ENCODE results near the gene TMEM178B.
"Not testable (repeated sequence)": the region's sequence is repeated elsewhere in the genome, so short reads cannot be mapped to it uniquely, and the experiment has no call there.

The TMEM178B gene

DNA sequence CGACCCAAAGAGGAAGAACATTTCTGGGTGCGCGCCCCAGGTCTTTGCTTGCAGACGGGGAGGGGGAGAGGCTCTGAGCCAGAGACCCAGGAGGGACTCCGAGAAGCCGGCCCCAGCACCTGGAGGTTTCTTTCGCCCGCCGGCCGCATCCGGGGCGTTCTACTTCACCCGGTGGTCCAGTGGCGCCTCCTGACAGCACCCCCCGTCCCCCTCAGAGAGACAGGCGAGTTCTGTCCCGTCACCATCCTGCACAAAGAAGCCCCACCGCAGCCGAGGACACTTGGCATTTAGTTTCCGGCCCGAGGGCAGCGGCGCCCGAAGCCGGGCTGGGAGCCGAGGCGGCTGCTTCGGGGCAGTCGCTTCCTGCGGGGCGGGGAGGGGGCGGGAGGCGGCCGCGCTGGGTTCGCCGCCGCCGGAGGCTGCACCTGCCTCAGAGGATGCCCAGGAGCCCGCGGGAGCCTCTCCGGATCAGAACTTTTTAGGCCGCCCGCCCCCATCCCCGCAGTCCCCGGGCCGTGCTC, at the start of gene TMEM178B:
TSS of gene TMEM178B (plus strand) at position 424 of the 521 bp plus-strand sequence.
- H3K4me3 ChIP-seq (ENCODE audit: low read depth, low read length) = peak within 1 kb of the TSS; percentile 41
- peak; percentile 24 for DNase-seq (ENCODE audit: low read depth)

DNA sequence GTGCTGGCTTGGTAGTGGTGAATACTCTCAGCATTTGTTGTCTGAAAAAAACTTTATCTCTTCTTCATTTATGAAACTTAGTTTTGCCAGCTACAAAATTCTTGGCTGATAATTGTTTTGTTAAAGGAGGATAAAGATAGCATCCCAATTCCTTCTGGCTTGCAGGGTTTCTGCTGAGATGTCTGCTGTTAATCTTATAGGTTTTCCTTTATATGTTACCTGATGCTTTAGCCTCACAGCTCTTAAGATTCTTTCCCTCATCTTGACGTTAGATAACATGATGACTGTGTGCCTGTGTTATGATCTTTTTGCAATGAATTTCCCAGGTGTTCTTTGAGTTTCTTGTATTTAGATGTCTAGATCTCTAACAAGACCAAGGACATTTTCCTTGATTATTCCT, 49.2 kb upstream of the TMEM178B start:
- DNase-seq (ENCODE audit: low read depth) = no peak
- TF ChIP-seq, protein P1, sequence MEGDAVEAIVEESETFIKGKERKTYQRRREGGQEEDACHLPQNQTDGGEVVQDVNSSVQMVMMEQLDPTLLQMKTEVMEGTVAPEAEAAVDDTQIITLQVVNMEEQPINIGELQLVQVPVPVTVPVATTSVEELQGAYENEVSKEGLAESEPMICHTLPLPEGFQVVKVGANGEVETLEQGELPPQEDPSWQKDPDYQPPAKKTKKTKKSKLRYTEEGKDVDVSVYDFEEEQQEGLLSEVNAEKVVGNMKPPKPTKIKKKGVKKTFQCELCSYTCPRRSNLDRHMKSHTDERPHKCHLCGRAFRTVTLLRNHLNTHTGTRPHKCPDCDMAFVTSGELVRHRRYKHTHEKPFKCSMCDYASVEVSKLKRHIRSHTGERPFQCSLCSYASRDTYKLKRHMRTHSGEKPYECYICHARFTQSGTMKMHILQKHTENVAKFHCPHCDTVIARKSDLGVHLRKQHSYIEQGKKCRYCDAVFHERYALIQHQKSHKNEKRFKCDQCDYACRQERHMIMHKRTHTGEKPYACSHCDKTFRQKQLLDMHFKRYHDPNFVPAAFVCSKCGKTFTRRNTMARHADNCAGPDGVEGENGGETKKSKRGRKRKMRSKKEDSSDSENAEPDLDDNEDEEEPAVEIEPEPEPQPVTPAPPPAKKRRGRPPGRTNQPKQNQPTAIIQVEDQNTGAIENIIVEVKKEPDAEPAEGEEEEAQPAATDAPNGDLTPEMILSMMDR (IDR thresholded peaks at IDR 0.05; ENCODE audit: insufficient read depth, low read depth, low read length, missing control alignments) = no peak
- no peak overlapping the region for H3K4me3 ChIP-seq (ENCODE audit: low read depth, low read length)

More for the DNA sequence above, at the start of gene TMEM178B:
- TF ChIP-seq, protein P1 (IDR thresholded peaks at IDR 0.05; ENCODE audit: insufficient read depth, low read depth, low read length, missing control alignments) = no peak

DNA sequence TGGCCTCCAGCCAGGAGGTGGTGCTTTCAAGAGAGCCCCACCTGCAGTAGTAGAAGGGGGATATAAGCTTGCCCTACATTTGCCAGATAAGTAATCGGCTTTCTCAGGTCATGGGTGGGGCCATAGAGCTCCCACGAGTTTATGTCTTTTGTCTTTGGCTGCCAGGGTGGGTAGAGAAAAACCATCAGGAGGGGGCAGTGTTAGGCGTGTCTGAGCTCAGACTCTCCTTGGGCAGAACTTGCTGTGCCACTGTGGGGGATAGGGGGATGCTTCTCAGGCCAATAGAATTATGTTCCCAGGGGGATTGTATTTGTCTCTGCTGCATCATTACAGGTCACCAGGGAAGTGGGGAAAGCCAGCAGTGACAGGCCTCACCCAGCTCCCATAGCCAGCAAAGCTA, 46.8 kb upstream of the TMEM178B start:
- H3K4me3 ChIP-seq (ENCODE audit: low read depth, low read length) = no peak overlapping the region
- DNase-seq (ENCODE audit: low read depth) = no peak
- TF ChIP-seq, protein P1 (IDR thresholded peaks at IDR 0.05; ENCODE audit: insufficient read depth, low read depth, low read length, missing control alignments) = no peak

DNA sequence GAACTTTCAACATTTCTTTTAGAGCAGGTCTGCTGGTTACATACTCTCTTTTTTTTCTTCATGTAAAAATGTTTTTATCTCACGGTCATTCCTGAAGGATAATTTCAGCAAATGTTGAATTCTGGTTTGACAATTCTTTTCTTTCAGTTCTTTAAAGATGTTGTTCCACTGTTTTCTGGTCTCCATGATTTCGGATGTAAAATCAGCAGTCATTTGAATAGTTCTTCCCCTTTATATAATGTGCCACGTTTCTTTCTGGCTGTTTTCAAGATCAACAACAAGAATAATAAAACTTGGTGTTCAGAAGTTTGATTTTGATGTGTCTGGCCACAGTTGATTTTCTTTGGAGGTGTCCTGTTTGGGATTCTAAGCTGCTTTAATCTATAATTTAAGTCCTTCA, 45.1 kb upstream of the TMEM178B start:
- H3K4me3 ChIP-seq (ENCODE audit: low read depth, low read length) = no peak overlapping the region
- TF ChIP-seq, protein P1 (IDR thresholded peaks at IDR 0.05; ENCODE audit: insufficient read depth, low read depth, low read length, missing control alignments) = no peak
- no peak for DNase-seq (ENCODE audit: low read depth)

DNA sequence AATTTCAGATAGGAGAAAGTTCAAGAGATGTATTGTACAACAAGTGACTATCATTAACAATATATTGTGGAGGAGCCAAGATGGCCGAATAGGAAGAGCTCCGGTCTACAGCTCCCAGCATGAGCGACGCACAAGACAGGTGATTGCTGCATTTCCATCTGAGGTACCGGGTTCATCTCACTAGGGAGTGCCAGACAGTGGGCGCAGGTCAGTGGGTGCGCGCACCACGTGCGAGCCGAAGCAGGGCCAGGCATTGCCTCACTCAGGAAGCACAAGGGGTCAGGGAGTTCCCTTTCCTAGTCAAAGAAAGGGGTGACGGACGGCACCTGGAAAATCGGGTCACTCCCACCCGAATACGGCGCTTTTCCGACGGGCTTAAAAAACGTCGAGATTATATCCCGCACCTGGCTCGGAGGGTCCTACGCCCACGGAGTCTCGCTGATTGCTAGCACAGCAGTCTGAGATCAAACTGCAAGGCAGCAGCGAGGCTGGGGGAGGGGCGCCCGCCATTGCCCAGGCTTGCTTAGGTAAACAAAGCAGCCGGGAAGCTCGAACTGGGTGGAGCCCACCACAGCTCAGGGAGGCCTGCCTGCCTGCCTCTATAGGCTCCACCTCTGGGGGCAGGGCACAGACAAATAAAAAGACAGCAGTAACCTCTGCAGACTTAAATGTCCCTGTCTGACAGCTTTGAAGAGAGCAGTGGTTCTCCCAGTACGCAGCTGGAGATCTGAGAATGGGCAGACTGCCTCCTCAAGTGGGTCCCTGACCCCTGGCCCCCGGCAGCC, 41.1 kb upstream of the TMEM178B start:
- not testable (repeated sequence) for H3K4me3 ChIP-seq (ENCODE audit: low read depth, low read length); DNase-seq (ENCODE audit: low read depth)

DNA sequence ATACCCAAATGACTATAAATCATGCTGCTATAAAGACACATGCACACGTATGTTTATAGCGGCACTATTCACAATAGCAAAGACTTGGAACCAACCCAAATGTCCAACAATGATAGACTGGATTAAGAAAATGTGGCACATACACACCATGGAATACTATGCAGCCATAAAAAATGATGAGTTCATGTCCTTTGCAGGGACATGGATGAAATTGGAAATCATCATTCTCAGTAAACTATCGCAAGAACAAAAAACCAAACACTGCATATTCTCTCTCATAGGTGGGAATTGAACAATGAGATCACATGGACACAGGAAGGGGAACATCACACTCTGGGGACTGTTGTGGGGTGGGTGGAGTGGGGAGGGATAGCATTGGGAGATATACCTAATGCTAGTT, 35.8 kb upstream of the TMEM178B start:
- DNase-seq (ENCODE audit: low read depth); H3K4me3 ChIP-seq (ENCODE audit: low read depth, low read length): not testable (repeated sequence)

DNA sequence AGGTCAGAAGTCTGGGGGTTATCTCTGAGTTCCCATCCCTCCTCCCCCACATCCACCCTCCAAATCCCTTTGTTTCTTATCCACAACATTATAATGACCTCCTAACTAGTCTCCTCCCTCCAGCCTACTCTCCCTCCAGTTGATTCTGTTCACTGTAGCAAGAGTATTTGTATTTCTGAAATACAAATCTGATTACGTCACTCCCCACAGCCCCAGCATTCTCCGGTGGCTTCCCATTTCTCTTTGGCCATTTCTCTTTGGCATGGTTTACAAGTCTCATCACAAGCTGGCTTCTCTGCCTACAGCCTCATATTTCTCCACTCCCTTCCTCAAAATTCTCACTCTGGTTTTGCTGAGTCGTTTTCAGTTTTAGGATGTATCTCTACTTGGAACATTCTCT, 34.5 kb upstream of the TMEM178B start:
- H3K4me3 ChIP-seq (ENCODE audit: low read depth, low read length) = no peak overlapping the region
- TF ChIP-seq, protein P1 (IDR thresholded peaks at IDR 0.05; ENCODE audit: insufficient read depth, low read depth, low read length, missing control alignments) = no peak
- no peak for DNase-seq (ENCODE audit: low read depth)

All from GM12865 (cell line).